MCF 10A (cell line): ENCODE data around the gene UBAC1. TPM values are rescaled to one million over a fixed set of nuclear protein-coding genes. Genes with fewer than 3 reads are reported as not detected.

Source experiments
- BruUV-seq: library from RNA; stranded (reverse); fragments of 400-500 nt; replicated peaks from 2 replicates; lab custom pipeline; 2021; lab: Mats Ljungman, UMichigan
- CTCF ChIA-PET: fragments of 300-600 bp; sonication (Branson Sonifier 250); formaldehyde crosslinking; extraction: SDS; loops from one replicate; lab custom pipeline; 2021; ENCODE audit warnings: antibody characterized with exemption, inconsistent platforms; lab: Yijun Ruan, JAX
- POLR2A ChIA-PET: fragments of 300-600, 350-650 bp; sonication (Branson Sonifier 250); formaldehyde crosslinking; extraction: SDS; loops from one replicate; lab custom pipeline; 2020; ENCODE audit warnings: antibody characterized with exemption, inconsistent platforms; lab: Yijun Ruan, JAX
- DNase-seq: peaks from one replicate; pipeline ENCODE4 v3.0.0-alpha.2; 2018; ENCODE audit not compliant: unreplicated experiment
- H3K27ac Mint-ChIP-seq: one replicate; pipeline ENCODE4 v1.8.0; 2022; ENCODE audit warnings: mild to moderate bottlenecking, low read depth, mixed read lengths; ENCODE audit not compliant: unreplicated experiment
- H3K27me3 Mint-ChIP-seq: one replicate; pipeline ENCODE4 v1.8.0; 2022; ENCODE audit warnings: mixed read lengths; ENCODE audit not compliant: insufficient read depth, unreplicated experiment
- H3K36me3 Mint-ChIP-seq: one replicate; pipeline ENCODE4 v1.8.0; 2022; ENCODE audit warnings: mild to moderate bottlenecking, moderate library complexity, mixed read lengths; ENCODE audit not compliant: insufficient read depth, unreplicated experiment
- H3K4me1 Mint-ChIP-seq: one replicate; pipeline ENCODE4 v1.8.0; 2022; ENCODE audit warnings: mixed read lengths; ENCODE audit not compliant: insufficient read depth, unreplicated experiment
- H3K4me3 Mint-ChIP-seq: one replicate; pipeline ENCODE4 v1.8.0; 2022; ENCODE audit warnings: mild to moderate bottlenecking, moderate library complexity, mixed read lengths; ENCODE audit not compliant: unreplicated experiment
- H3K9me3 Mint-ChIP-seq: one replicate; pipeline ENCODE4 v1.8.0; 2022; ENCODE audit warnings: mixed read lengths; ENCODE audit not compliant: unreplicated experiment
- intact Hi-C: fragments of 100-400 bp; cut with micrococcal nuclease; formaldehyde crosslinking; loops from 2 replicates; pipeline ENCODE4 v1.14.1; 2022
- total RNA-seq: library from RNA; stranded (reverse); gene quantifications from 2 replicates; pipeline ENCODE4 v1.2.3, GENCODE V29; 2022
- TF ChIP-seq, protein P1 (sequence below): fragments of 200-600 bp; IDR thresholded peaks from one replicate; pipeline ENCODE4 v1.8.0; 2022; ENCODE audit warnings: antibody characterized with exemption, mild to moderate bottlenecking; ENCODE audit not compliant: unreplicated experiment

Gene UBAC1
- total RNA-seq, 1 experiment from 2014 or later, result 34.7 TPM

- Mint-ChIP-seq H3K4me3 (no peak overlapping the region), H3K27me3 (no peaks in the 10 kb centered on the region), H3K9me3 (no peaks in the 10 kb centered on the region), H3K4me1 (peaks cover 23% of the 10 kb centered on the region), H3K27ac (no peak overlapping the region), H3K36me3 (peaks cover 30% of the 10 kb centered on the region)
- BruUV-seq, result no TSS peak
- TF ChIP-seq, protein P1, sequence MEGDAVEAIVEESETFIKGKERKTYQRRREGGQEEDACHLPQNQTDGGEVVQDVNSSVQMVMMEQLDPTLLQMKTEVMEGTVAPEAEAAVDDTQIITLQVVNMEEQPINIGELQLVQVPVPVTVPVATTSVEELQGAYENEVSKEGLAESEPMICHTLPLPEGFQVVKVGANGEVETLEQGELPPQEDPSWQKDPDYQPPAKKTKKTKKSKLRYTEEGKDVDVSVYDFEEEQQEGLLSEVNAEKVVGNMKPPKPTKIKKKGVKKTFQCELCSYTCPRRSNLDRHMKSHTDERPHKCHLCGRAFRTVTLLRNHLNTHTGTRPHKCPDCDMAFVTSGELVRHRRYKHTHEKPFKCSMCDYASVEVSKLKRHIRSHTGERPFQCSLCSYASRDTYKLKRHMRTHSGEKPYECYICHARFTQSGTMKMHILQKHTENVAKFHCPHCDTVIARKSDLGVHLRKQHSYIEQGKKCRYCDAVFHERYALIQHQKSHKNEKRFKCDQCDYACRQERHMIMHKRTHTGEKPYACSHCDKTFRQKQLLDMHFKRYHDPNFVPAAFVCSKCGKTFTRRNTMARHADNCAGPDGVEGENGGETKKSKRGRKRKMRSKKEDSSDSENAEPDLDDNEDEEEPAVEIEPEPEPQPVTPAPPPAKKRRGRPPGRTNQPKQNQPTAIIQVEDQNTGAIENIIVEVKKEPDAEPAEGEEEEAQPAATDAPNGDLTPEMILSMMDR, result no peak
- intact Hi-C loops, result no loop called here
- POLR2A ChIA-PET, result interaction anchor here (1.7 kb wide), 1 partner anchor 51 kb away, joined by 4 read pairs; the partner anchor contains the start of gene CAMSAP1
- CTCF ChIA-PET, result interaction anchor here (1.5 to 2.2 kb wide), 2 partner anchors 67 to 95 kb away, joined by 5 to 10 read pairs; no protein-coding TSS in a partner anchor
- no peak for DNase-seq
These were observed 2.7 kb downstream of the UBAC1 start for GRCh38 chr9:135958485-135958884.

- Mint-ChIP-seq H3K27ac (no peak overlapping the region), H3K4me1 (peaks cover 23% of the 10 kb centered on the region), H3K4me3 (no peak overlapping the region), H3K27me3 (no peaks in the 10 kb centered on the region), H3K9me3 (no peaks in the 10 kb centered on the region), H3K36me3 (peaks cover 37% of the 10 kb centered on the region)
- ChIA-PET CTCF (interaction anchor here (1.7 kb wide), 1 partner anchor 10 kb away, joined by 5 read pairs; no protein-coding TSS in a partner anchor), POLR2A (no interaction called here)
- no peak for DNase-seq
- intact Hi-C loops, result no loop called here
- TF ChIP-seq, protein P1, result no peak
- BruUV-seq, result no TSS peak
These were observed 3.7 kb downstream of the UBAC1 start for GRCh38 chr9:135957431-135957830.

DNA sequence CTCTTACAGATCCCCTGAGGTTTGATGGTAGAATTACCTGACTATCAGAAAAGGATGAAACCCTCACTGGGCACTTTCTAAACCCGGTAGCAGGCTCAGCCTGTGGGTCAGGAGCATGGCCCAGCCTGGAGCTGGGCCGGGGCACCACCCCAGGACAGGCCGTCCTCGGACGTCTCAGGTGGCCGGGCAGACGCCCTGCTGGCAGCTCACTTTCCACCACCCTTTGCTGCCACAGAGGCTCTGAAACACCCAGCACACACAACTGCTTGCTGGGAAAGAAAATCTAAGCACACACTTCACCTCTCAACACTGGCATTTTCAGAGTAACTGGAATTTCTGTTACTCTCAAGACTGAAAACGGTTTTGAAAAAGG lies 4.4 kb downstream of the UBAC1 start:
- H3K9me3 Mint-ChIP-seq, result no peaks in the 10 kb centered on the region
- H3K36me3 Mint-ChIP-seq, result peaks cover 44% of the 10 kb centered on the region
- no peak overlapping the region for H3K27ac Mint-ChIP-seq
- DNase-seq, result no peak
- TF ChIP-seq, protein P1, result no peak
- no peaks in the 10 kb centered on the region for H3K27me3 Mint-ChIP-seq
- ChIA-PET CTCF (interaction anchor here (1.7 kb wide), 1 partner anchor 11 kb away, joined by 5 read pairs; no protein-coding TSS in a partner anchor), POLR2A (no interaction called here)
- no TSS peak for BruUV-seq
- intact Hi-C loops, result no loop called here
- H3K4me1 Mint-ChIP-seq, result peaks cover 23% of the 10 kb centered on the region
- H3K4me3 Mint-ChIP-seq, result no peak overlapping the region

DNA sequence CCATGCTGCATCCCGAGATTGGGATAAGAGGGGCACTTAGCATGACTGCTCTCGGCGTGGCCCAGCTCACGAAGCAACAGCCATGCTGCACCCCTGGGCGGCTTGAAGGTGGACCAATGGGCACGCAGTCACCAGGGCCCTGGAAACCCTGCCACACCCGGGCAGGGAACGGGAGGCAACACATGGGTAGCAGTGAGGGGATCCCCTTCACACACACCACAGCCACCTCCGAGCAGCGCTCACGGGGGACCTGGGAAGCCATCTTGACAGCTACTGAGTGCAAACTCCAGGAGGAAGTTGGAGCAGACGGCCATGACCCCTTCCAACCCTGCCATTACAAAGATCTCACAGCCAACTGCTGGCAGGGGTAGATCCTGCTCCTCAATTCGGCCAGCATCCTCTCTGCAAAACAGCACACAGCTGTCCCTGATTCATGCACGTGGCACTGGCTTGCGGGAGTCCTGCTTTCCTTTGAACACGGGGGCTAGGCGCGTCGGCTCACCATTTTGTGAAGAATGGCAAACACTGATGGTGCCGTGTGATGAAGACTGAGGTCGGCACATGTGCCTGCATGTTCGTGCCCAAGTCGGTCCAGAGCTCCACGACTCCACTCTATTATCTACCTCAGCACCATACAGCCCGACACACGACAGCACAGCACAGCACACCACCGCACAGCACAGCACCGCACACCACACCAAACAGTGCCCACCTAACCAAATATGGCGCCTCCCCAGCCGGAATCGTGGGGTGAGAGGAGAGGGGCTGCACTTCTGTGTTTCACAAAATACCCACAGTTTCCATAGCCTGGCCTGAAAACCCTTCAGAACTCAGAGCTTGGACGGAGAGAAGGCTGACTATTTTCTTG lies 5.0 kb downstream of the UBAC1 start:
- Mint-ChIP-seq H3K27me3 (no peaks in the 10 kb centered on the region), H3K4me3 (no peak overlapping the region), H3K4me1 (peaks cover 18% of the 10 kb centered on the region), H3K27ac (no peak overlapping the region), H3K36me3 (peaks cover 45% of the 10 kb centered on the region), H3K9me3 (no peaks in the 10 kb centered on the region)
- no TSS peak for BruUV-seq
- ChIA-PET CTCF (interaction anchor here (1.7 kb wide), 1 partner anchor 11 kb away, joined by 5 read pairs; no protein-coding TSS in a partner anchor), POLR2A (no interaction called here)
- DNase-seq, result no peak
- intact Hi-C loops, result no loop called here
- TF ChIP-seq, protein P1, result no peak
